ENCODE results near the gene FITM2. TPM values are rescaled to one million over a fixed set of nuclear protein-coding genes. Genes with fewer than 3 reads are reported as not detected.

The FITM2 gene
- total and polyA plus RNA-seq, 10 of the 15 experiments (the other 5 are each of a cell fraction or from before 2014, with no cell fraction given): 0.46 to 1.9 (median 1.6) TPM

GRCh38 chr20:44284032-44284431 lies 27.0 kb downstream of the FITM2 start:
- FAIRE-seq (no peak), ATAC-seq (no peak), DNase-seq (ENCODE audit: low read depth, low spot score) (no peak)
- ChIA-PET CTCF (no interaction called here), SMC1A (ENCODE audit: uncharacterized antibody, unreplicated experiment) (no interaction called here), POLR2A (no interaction called here), RAD21 (ENCODE audit: unreplicated experiment) (no interaction called here)
- Histone ChIP-seq H3K9ac (ENCODE audit: control insufficient read depth, insufficient read depth, low read length) (no peak overlapping the region), H3K27ac (ENCODE audit: control insufficient read depth, insufficient read depth) (no peak overlapping the region), H3K27me3 (replicated peaks in 1 of 2; ENCODE audit: control insufficient read depth in 2 of 2, insufficient read depth in 2 of 2, low read length in 1 of 2) (no peaks in the 10 kb centered on the region; a peak in 1 of 4 replicates), H4K20me1 (ENCODE audit: control insufficient read depth, insufficient read depth) (no peaks in the 10 kb centered on the region), H3K79me2 (ENCODE audit: control insufficient read depth, insufficient read depth, low read length) (no peaks in the 10 kb centered on the region), H3K9me3 (replicated peaks; ENCODE audit: control insufficient read depth, insufficient read depth, low read length) (no peaks in the 10 kb centered on the region; the same call in 2 of the 3 replicates), H2AFZ (ENCODE audit: control insufficient read depth, low read depth, low read length) (no peak overlapping the region), H3K4me2 (ENCODE audit: control insufficient read depth, insufficient read depth) (no peak overlapping the region), H3K4me3 (no peak overlapping the region), H3K4me1 (ENCODE audit: control insufficient read depth, insufficient read depth, low read length) (no peaks in the 10 kb centered on the region; the same call in 1 of the 2 replicates), H3K36me3 (ENCODE audit: control insufficient read depth in 2 of 2, insufficient read depth in 2 of 2, low read length in 1 of 2) (no peaks in the 10 kb centered on the region)
- intact Hi-C loops (cut with micrococcal nuclease; ENCODE audit: unreplicated experiment) (no loop called here), in situ Hi-C loops (cut with MboI) (no loop called here)
- WGBS (ENCODE audit: insufficient coverage, insufficient replicate concordance, low lambda C conversion rate, missing lambda C conversion rate): 95% methylated on average over 1 of the region's 1 CpG
- no TSS peak for BruUV-seq (replicated peaks)
- no peak for TF ChIP-seq YY1 (IDR thresholded peaks at IDR 0.05; ENCODE audit: low read depth, low read length)
- TF ChIP-seq SP1 (IDR thresholded peaks at IDR 0.05; ENCODE audit: low read depth, low read length): no peak
- no peak for TF ChIP-seq REST (IDR thresholded peaks at IDR 0.05; ENCODE audit: low read depth, low read length)
- TF ChIP-seq CEBPZ (IDR thresholded peaks at IDR 0.05; ENCODE audit: low read depth, low read length): no peak
- TF ChIP-seq FOXK2 (IDR thresholded peaks at IDR 0.05): no peak
- TF ChIP-seq SMAD5 (IDR thresholded peaks at IDR 0.05; ENCODE audit: low read depth): no peak
- no peak for TF ChIP-seq ZZZ3 (IDR thresholded peaks at IDR 0.05; ENCODE audit: control insufficient read depth, insufficient read length, low read depth)
- no peak for TF ChIP-seq RB1 (IDR thresholded peaks at IDR 0.05; ENCODE audit: borderline replicate concordance)
- TF ChIP-seq SREBF1 (IDR thresholded peaks at IDR 0.05; ENCODE audit: low read length): no peak
- no peak for TF ChIP-seq SPI1 (IDR thresholded peaks at IDR 0.05; ENCODE audit: borderline replicate concordance, insufficient read depth, low read depth, low read length)
- TF ChIP-seq ZNF687 (IDR thresholded peaks at IDR 0.05): no peak
- no peak for TF ChIP-seq JUNB (IDR thresholded peaks at IDR 0.05)

All from GM12878 (cell line).